ENCODE measurements around the gene PHF5A. TPM values are rescaled to one million over a fixed set of nuclear protein-coding genes. Genes with fewer than 3 reads are reported as not detected.

PHF5A gene
- total RNA-seq, 1 experiment from 2014 or later = 43.2 TPM

DNA sequence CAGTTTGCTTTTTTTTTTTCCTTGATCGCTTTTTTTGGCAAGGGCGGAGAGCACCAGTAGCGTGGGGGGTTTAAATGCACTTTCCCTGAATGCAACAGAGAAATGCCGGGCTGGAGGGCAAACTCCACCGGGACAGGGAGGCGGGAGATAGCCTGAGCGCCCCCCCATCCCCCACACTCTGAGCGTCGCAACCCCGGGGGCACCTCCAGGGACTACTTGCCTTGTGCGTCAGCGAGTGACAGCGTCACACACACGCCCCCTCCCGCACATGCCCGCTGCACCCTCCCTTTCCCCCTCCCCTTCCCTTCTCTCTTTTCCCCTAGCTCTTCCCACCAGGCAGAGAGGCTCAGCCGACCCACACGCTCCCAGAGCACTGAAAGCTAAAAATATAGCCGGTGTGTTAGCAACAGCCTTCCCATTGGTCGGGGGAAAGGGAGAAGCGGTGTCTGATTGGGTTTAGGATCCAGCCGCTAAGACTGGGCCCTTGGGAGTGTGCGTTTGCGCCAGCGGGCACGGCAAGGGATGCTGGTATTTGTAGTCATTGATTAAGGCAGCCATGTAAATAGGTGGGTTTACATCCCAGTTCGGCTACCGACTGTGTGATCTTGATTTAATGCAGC lies 20.2 kb downstream of the PHF5A start:
- Histone ChIP-seq H3K4me3 (ENCODE audit: low read length) (peak overlapping the region; percentile 97), H3K36me3 (ENCODE audit: insufficient read depth, low read length) (peaks cover 4% of the 10 kb centered on the region; the same call in 1 of the 2 replicates), H3K4me2 (ENCODE audit: low read depth, low read length, poor library complexity, severe bottlenecking) (peak overlapping the region; percentile 92), H4K20me1 (ENCODE audit: insufficient read depth, low read depth, low read length) (peaks cover 15% of the 10 kb centered on the region), H2AFZ (ENCODE audit: low read length) (no peak overlapping the region), H3K27ac (ENCODE audit: low read length) (peak overlapping the region; percentile 96), H3K9me3 (ENCODE audit: low read length) (no peaks in the 10 kb centered on the region), H3K9me2 (replicated peaks; ENCODE audit: insufficient read depth, low read length) (no peaks in the 10 kb centered on the region), H3K4me1 (ENCODE audit: low read length) (peaks cover 25% of the 10 kb centered on the region), H3K27me3 (ENCODE audit: low read length) (no peaks in the 10 kb centered on the region), H3K9ac (ENCODE audit: low read length) (peak overlapping the region; percentile 96), H3K79me2 (ENCODE audit: low read length) (peaks cover 33% of the 10 kb centered on the region)
- peak; percentile 100 for DNase-seq

GRCh38 chr22:41447435-41448188 lies 20.9 kb downstream of the PHF5A start:
- Histone ChIP-seq H3K4me1 (ENCODE audit: low read length) (peaks cover 32% of the 10 kb centered on the region), H4K20me1 (ENCODE audit: insufficient read depth, low read depth, low read length) (peaks cover 15% of the 10 kb centered on the region), H3K36me3 (ENCODE audit: insufficient read depth, low read length) (peaks cover 11% of the 10 kb centered on the region), H3K9me3 (ENCODE audit: low read length) (no peaks in the 10 kb centered on the region), H3K27me3 (ENCODE audit: low read length) (no peaks in the 10 kb centered on the region), H2AFZ (ENCODE audit: low read length) (no peak overlapping the region), H3K4me3 (ENCODE audit: low read length) (peak overlapping the region; percentile 97), H3K4me2 (ENCODE audit: low read depth, low read length, poor library complexity, severe bottlenecking) (peak overlapping the region; percentile 92), H3K27ac (ENCODE audit: low read length) (peak overlapping the region; percentile 96), H3K79me2 (ENCODE audit: low read length) (peaks cover 40% of the 10 kb centered on the region), H3K9me2 (replicated peaks; ENCODE audit: insufficient read depth, low read length) (no peaks in the 10 kb centered on the region), H3K9ac (ENCODE audit: low read length) (peak overlapping the region; percentile 96)
- peak; percentile 89 for DNase-seq

GRCh38 chr22:41446639-41447434 lies 21.7 kb downstream of the PHF5A start, which contains the start of gene TOB2:
Gene TOB2 (minus strand): TSS chr22:41446801. CDS start chr22:41437345, 9,456 bp downstream.
- H3K9me2 ChIP-seq (replicated peaks; ENCODE audit: insufficient read depth, low read length) = no peaks in the 10 kb centered on the region
- peak within 1 kb of the TSS; percentile 97 for H3K4me3 ChIP-seq (ENCODE audit: low read length)
- peak within 1 kb of the TSS; percentile 92 for H3K4me2 ChIP-seq (ENCODE audit: low read depth, low read length, poor library complexity, severe bottlenecking)
- H3K27me3 ChIP-seq (ENCODE audit: low read length) = no peaks in the 10 kb centered on the region
- no peak within 1 kb of the TSS for H2AFZ ChIP-seq (ENCODE audit: low read length)
- H3K27ac ChIP-seq (ENCODE audit: low read length) = peak within 1 kb of the TSS; percentile 96
- peaks cover 18% of the 10 kb centered on the region for H3K36me3 ChIP-seq (ENCODE audit: insufficient read depth, low read length)
- peak; percentile 98 for DNase-seq
- H3K9ac ChIP-seq (ENCODE audit: low read length) = peak within 1 kb of the TSS; percentile 96
- no peaks in the 10 kb centered on the region for H3K9me3 ChIP-seq (ENCODE audit: low read length)
- peaks cover 15% of the 10 kb centered on the region for H4K20me1 ChIP-seq (ENCODE audit: insufficient read depth, low read depth, low read length)
- peaks cover 48% of the 10 kb centered on the region for H3K79me2 ChIP-seq (ENCODE audit: low read length)
- peaks cover 37% of the 10 kb centered on the region for H3K4me1 ChIP-seq (ENCODE audit: low read length)

GRCh38 chr22:41446057-41446501 lies 22.4 kb downstream of the PHF5A start:
- Histone ChIP-seq H2AFZ (ENCODE audit: low read length) (no peak overlapping the region), H3K9me2 (replicated peaks; ENCODE audit: insufficient read depth, low read length) (no peaks in the 10 kb centered on the region), H3K36me3 (ENCODE audit: insufficient read depth, low read length) (peaks cover 18% of the 10 kb centered on the region), H3K9me3 (ENCODE audit: low read length) (no peaks in the 10 kb centered on the region), H3K4me3 (ENCODE audit: low read length) (peak overlapping the region; percentile 97), H3K4me1 (ENCODE audit: low read length) (peaks cover 37% of the 10 kb centered on the region), H3K9ac (ENCODE audit: low read length) (peak overlapping the region; percentile 96), H3K79me2 (ENCODE audit: low read length) (peaks cover 53% of the 10 kb centered on the region), H3K27me3 (ENCODE audit: low read length) (no peaks in the 10 kb centered on the region), H3K4me2 (ENCODE audit: low read depth, low read length, poor library complexity, severe bottlenecking) (peak overlapping the region; percentile 92), H4K20me1 (ENCODE audit: insufficient read depth, low read depth, low read length) (peaks cover 15% of the 10 kb centered on the region), H3K27ac (ENCODE audit: low read length) (peak overlapping the region; percentile 96)
- peak; percentile 64 for DNase-seq

DNA sequence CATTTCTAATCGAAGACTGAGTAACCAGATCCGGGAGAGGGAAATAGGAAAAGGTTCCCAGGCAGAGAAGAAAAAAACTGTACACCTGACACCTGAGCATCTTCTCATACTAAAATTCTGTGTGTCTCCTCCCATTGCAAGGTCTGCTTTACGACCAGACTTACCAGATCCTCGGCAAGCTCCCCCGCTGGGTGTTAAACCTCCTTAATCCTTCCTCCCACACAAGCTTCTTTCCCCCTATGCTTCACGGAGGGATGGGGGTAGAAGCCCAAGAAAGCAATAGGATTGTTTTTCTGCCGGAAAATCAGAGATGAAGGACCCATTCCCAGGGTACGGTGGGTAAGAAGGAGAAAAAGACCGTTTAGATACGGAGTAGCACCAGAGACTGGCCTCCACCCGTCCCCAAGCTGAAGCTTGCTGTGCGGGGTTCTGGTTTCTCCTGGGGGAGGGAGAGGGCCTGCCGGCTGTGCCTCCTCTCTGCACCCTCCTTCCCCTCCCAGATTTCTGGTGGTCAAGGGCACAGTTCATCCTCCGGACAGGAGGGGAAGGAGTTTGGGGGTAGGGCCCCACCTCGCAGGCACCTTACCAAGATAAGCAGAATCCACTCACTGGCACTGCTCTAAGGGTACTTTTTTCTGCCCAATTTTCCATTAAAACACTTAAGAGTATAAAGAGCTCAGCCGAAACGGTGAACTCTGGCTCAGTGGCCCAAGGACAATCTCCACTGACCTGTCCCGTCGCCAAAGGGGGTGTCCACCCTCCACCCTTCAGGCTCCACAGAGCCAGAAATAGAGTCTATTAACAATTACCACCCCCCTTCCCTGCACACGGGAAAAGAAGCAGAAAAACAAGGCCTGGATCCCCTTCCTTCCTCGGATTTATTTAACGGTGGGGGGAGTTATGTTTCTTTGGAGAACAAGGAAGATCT lies 23.1 kb downstream of the PHF5A start:
- peak overlapping the region; percentile 97 for H3K4me3 ChIP-seq (ENCODE audit: low read length)
- peak overlapping the region; percentile 96 for H3K9ac ChIP-seq (ENCODE audit: low read length)
- peak overlapping the region; percentile 96 for H3K27ac ChIP-seq (ENCODE audit: low read length)
- peaks cover 37% of the 10 kb centered on the region for H3K4me1 ChIP-seq (ENCODE audit: low read length)
- peak; percentile 67 for DNase-seq
- no peaks in the 10 kb centered on the region for H3K9me3 ChIP-seq (ENCODE audit: low read length)
- no peaks in the 10 kb centered on the region for H3K9me2 ChIP-seq (replicated peaks; ENCODE audit: insufficient read depth, low read length)
- H3K36me3 ChIP-seq (ENCODE audit: insufficient read depth, low read length) = peaks cover 18% of the 10 kb centered on the region
- H2AFZ ChIP-seq (ENCODE audit: low read length) = no peak overlapping the region
- no peaks in the 10 kb centered on the region for H3K27me3 ChIP-seq (ENCODE audit: low read length)
- H3K4me2 ChIP-seq (ENCODE audit: low read depth, low read length, poor library complexity, severe bottlenecking) = peak overlapping the region; percentile 92
- H4K20me1 ChIP-seq (ENCODE audit: insufficient read depth, low read depth, low read length) = peaks cover 15% of the 10 kb centered on the region
- peaks cover 60% of the 10 kb centered on the region for H3K79me2 ChIP-seq (ENCODE audit: low read length)

- DNase-seq = peak; percentile 94
- Histone ChIP-seq H2AFZ (ENCODE audit: low read length) (no peak overlapping the region), H3K79me2 (ENCODE audit: low read length) (peaks cover 66% of the 10 kb centered on the region), H3K4me3 (ENCODE audit: low read length) (peak overlapping the region; percentile 97), H3K4me1 (ENCODE audit: low read length) (peaks cover 40% of the 10 kb centered on the region), H3K9ac (ENCODE audit: low read length) (peak overlapping the region; percentile 96), H3K9me3 (ENCODE audit: low read length) (no peaks in the 10 kb centered on the region), H3K9me2 (replicated peaks; ENCODE audit: insufficient read depth, low read length) (no peaks in the 10 kb centered on the region), H3K27ac (ENCODE audit: low read length) (peak overlapping the region; percentile 96), H3K36me3 (ENCODE audit: insufficient read depth, low read length) (peaks cover 18% of the 10 kb centered on the region), H3K27me3 (ENCODE audit: low read length) (no peaks in the 10 kb centered on the region), H3K4me2 (ENCODE audit: low read depth, low read length, poor library complexity, severe bottlenecking) (peak overlapping the region; percentile 92), H4K20me1 (ENCODE audit: insufficient read depth, low read depth, low read length) (peaks cover 15% of the 10 kb centered on the region)
Measured at GRCh38 chr22:41444360-41445128, 23.9 kb downstream of the PHF5A start.

- H3K4me3 ChIP-seq (ENCODE audit: low read length) = no peak overlapping the region
- peaks cover 79% of the 10 kb centered on the region for H3K79me2 ChIP-seq (ENCODE audit: low read length)
- no peak overlapping the region for H2AFZ ChIP-seq (ENCODE audit: low read length)
- peak overlapping the region; percentile 46 for H3K27ac ChIP-seq (ENCODE audit: low read length)
- no peak for DNase-seq
- peaks cover 34% of the 10 kb centered on the region for H3K4me1 ChIP-seq (ENCODE audit: low read length)
- no peaks in the 10 kb centered on the region for H3K9me3 ChIP-seq (ENCODE audit: low read length)
- H3K9ac ChIP-seq (ENCODE audit: low read length) = peak overlapping the region; percentile 2; the same call in 1 of the 2 replicates
- H4K20me1 ChIP-seq (ENCODE audit: insufficient read depth, low read depth, low read length) = peaks cover 15% of the 10 kb centered on the region
- peaks cover 20% of the 10 kb centered on the region for H3K36me3 ChIP-seq (ENCODE audit: insufficient read depth, low read length)
- no peaks in the 10 kb centered on the region for H3K27me3 ChIP-seq (ENCODE audit: low read length)
- H3K4me2 ChIP-seq (ENCODE audit: low read depth, low read length, poor library complexity, severe bottlenecking) = peak overlapping the region; percentile 3
- no peaks in the 10 kb centered on the region for H3K9me2 ChIP-seq (replicated peaks; ENCODE audit: insufficient read depth, low read length)
Measured at GRCh38 chr22:41442240-41442792, 26.2 kb downstream of the PHF5A start.

Measured in Karpas-422 (cell line).